Measurements from ENCODE around the gene ZBTB7C. TPM values are rescaled to one million over a fixed set of nuclear protein-coding genes. Genes with fewer than 3 reads are reported as not detected.

The ZBTB7C gene
- total RNA-seq, 1 experiment from 2014 or later, result 0.18 TPM

- TF ChIP-seq CTCF (IDR thresholded peaks at IDR 0.05; ENCODE audit: insufficient read depth in 1 of 2, low read depth in 1 of 2, low read length in 1 of 2, severe bottlenecking in 1 of 2, unreplicated experiment in 1 of 2), result no peak
- H3K4me3 ChIP-seq (ENCODE audit: low read depth, low read length), result no peak overlapping the region
- intact Hi-C loops (cut with micrococcal nuclease; ENCODE audit: unreplicated experiment), result no loop called here
- Mint-ChIP-seq H3K4me3 (ENCODE audit: unreplicated experiment) (no peak overlapping the region), H3K36me3 (ENCODE audit: insufficient read depth, unreplicated experiment) (no peaks in the 10 kb centered on the region), H3K27ac (ENCODE audit: unreplicated experiment) (no peak overlapping the region), H3K27me3 (ENCODE audit: insufficient read depth, unreplicated experiment) (no peaks in the 10 kb centered on the region), H3K9me3 (ENCODE audit: unreplicated experiment) (no peaks in the 10 kb centered on the region), H3K4me1 (ENCODE audit: low read depth, unreplicated experiment) (no peaks in the 10 kb centered on the region)
- POLR2A ChIA-PET, result no interaction called here
- no peak for DNase-seq
- H3K27me3 ChIP-seq (replicated peaks; ENCODE audit: control insufficient read depth, insufficient read depth, low read length), result no peaks in the 10 kb centered on the region
- BruUV-seq (replicated peaks), result no TSS peak
- H3K9me3 ChIP-seq, result no peaks in the 10 kb centered on the region
- H3K4me1 ChIP-seq, result no peaks in the 10 kb centered on the region
- CTCF ChIA-PET, result no interaction called here
- H3K36me3 ChIP-seq (ENCODE audit: control insufficient read depth, insufficient read depth, low read length), result no peaks in the 10 kb centered on the region
These were observed 423.3 kb downstream of the ZBTB7C start for GRCh38 chr18:47985866-47986265.

- Mint-ChIP-seq H3K27ac (ENCODE audit: unreplicated experiment) (no peak overlapping the region), H3K9me3 (ENCODE audit: unreplicated experiment) (no peaks in the 10 kb centered on the region), H3K4me1 (ENCODE audit: low read depth, unreplicated experiment) (no peaks in the 10 kb centered on the region), H3K27me3 (ENCODE audit: insufficient read depth, unreplicated experiment) (no peaks in the 10 kb centered on the region), H3K4me3 (ENCODE audit: unreplicated experiment) (no peak overlapping the region), H3K36me3 (ENCODE audit: insufficient read depth, unreplicated experiment) (no peaks in the 10 kb centered on the region)
- Histone ChIP-seq H3K9me3 (no peaks in the 10 kb centered on the region), H3K4me3 (ENCODE audit: low read depth, low read length) (no peak overlapping the region), H3K27me3 (replicated peaks; ENCODE audit: control insufficient read depth, insufficient read depth, low read length) (no peaks in the 10 kb centered on the region), H3K36me3 (ENCODE audit: control insufficient read depth, insufficient read depth, low read length) (no peaks in the 10 kb centered on the region), H3K4me1 (no peaks in the 10 kb centered on the region)
- BruUV-seq (replicated peaks), result no TSS peak
- POLR2A ChIA-PET, result no interaction called here
- CTCF ChIA-PET, result no interaction called here
- no peak for DNase-seq
- intact Hi-C loops (cut with micrococcal nuclease; ENCODE audit: unreplicated experiment), result no loop called here
- no peak for TF ChIP-seq CTCF (IDR thresholded peaks at IDR 0.05; ENCODE audit: insufficient read depth in 1 of 2, low read depth in 1 of 2, low read length in 1 of 2, severe bottlenecking in 1 of 2, unreplicated experiment in 1 of 2)
These were observed 424.2 kb downstream of the ZBTB7C start for GRCh38 chr18:47984991-47985390.

GRCh38 chr18:47983946-47984345 lies 425.2 kb downstream of the ZBTB7C start:
- no peak overlapping the region for H3K27ac Mint-ChIP-seq (ENCODE audit: unreplicated experiment)
- no peak overlapping the region for H3K4me3 ChIP-seq (ENCODE audit: low read depth, low read length)
- intact Hi-C loops (cut with micrococcal nuclease; ENCODE audit: unreplicated experiment), result no loop called here
- H3K4me1 ChIP-seq, result no peaks in the 10 kb centered on the region
- H3K9me3 ChIP-seq, result no peaks in the 10 kb centered on the region
- no peak for TF ChIP-seq CTCF (IDR thresholded peaks at IDR 0.05; ENCODE audit: insufficient read depth in 1 of 2, low read depth in 1 of 2, low read length in 1 of 2, severe bottlenecking in 1 of 2, unreplicated experiment in 1 of 2)
- H3K27me3 Mint-ChIP-seq (ENCODE audit: insufficient read depth, unreplicated experiment), result no peaks in the 10 kb centered on the region
- no peaks in the 10 kb centered on the region for H3K27me3 ChIP-seq (replicated peaks; ENCODE audit: control insufficient read depth, insufficient read depth, low read length)
- H3K4me1 Mint-ChIP-seq (ENCODE audit: low read depth, unreplicated experiment), result no peaks in the 10 kb centered on the region
- no peak for DNase-seq
- POLR2A ChIA-PET, result no interaction called here
- H3K4me3 Mint-ChIP-seq (ENCODE audit: unreplicated experiment), result no peak overlapping the region
- no peaks in the 10 kb centered on the region for H3K36me3 ChIP-seq (ENCODE audit: control insufficient read depth, insufficient read depth, low read length)
- no peaks in the 10 kb centered on the region for H3K36me3 Mint-ChIP-seq (ENCODE audit: insufficient read depth, unreplicated experiment)
- H3K9me3 Mint-ChIP-seq (ENCODE audit: unreplicated experiment), result no peaks in the 10 kb centered on the region
- no TSS peak for BruUV-seq (replicated peaks)
- CTCF ChIA-PET, result no interaction called here
